WTC11 (cell line): Measurements from ENCODE around the gene ACIN1. TPM values are rescaled to one million over a fixed set of nuclear protein-coding genes. Genes with fewer than 3 reads are reported as not detected.

Experiments used
- ATAC-seq: fragments of 200-7000 bp; cut with Tn5 transposase; 2 replicates; pipeline ENCODE4 v1.10.0; 2021; ENCODE audit warnings: mild to moderate bottlenecking, moderate library complexity
- CTCF ChIA-PET: fragments of 300-600 bp; sonication (Branson Sonifier 250); formaldehyde crosslinking; loops from one replicate; lab custom pipeline; 2021; ENCODE audit warnings: antibody characterized with exemption; lab: Charles Lee
- POLR2A ChIA-PET: fragments of 350-600 bp; sonication (Branson Sonifier 250); formaldehyde crosslinking; loops from one replicate; lab custom pipeline; 2021; ENCODE audit warnings: antibody characterized with exemption; lab: Charles Lee
- DNase-seq: peaks from one replicate; pipeline ENCODE4 v3.0.0; 2021; ENCODE audit warnings: low spot score
- H3K27ac Mint-ChIP-seq: 2 replicates; pipeline ENCODE4 v1.8.0; 2021; ENCODE audit warnings: mixed read lengths
- H3K27me3 Mint-ChIP-seq: 2 replicates; pipeline ENCODE4 v1.8.0; 2021; ENCODE audit warnings: low read depth, mild to moderate bottlenecking, moderate library complexity, mixed read lengths
- H3K36me3 Mint-ChIP-seq: 2 replicates; pipeline ENCODE4 v1.8.0; 2021; ENCODE audit warnings: mixed read lengths
- H3K4me1 Mint-ChIP-seq: 2 replicates; pipeline ENCODE4 v1.8.0; 2022; ENCODE audit warnings: mixed read lengths
- H3K4me3 Mint-ChIP-seq: 2 replicates; pipeline ENCODE4 v1.8.0; 2021; ENCODE audit warnings: mild to moderate bottlenecking, moderate library complexity, mixed read lengths
- H3K9me3 Mint-ChIP-seq: 2 replicates; pipeline ENCODE4 v1.8.0; 2021; ENCODE audit warnings: mixed read lengths
- CREM ChIP-seq: sonication (generic); formaldehyde crosslinking; IDR thresholded peaks from 2 replicates; pipeline ENCODE4 v1.8.1; 2022; ENCODE audit warnings: mild to moderate bottlenecking, missing genetic modification reagents, moderate library complexity
- EMX1 ChIP-seq: fragments of 250-450 bp; sonication (Bioruptor Pico); IDR thresholded peaks from 2 replicates; pipeline ENCODE4 v1.8.0; 2021; ENCODE audit warnings: mild to moderate bottlenecking
- FOXJ3 ChIP-seq: sonication (generic); formaldehyde crosslinking; IDR thresholded peaks from 2 replicates; pipeline ENCODE4 v1.9.0; 2021; ENCODE audit warnings: missing genetic modification reagents, mild to moderate bottlenecking, borderline replicate concordance
- FOXK1 ChIP-seq: sonication (generic); formaldehyde crosslinking; IDR thresholded peaks from 2 replicates; pipeline ENCODE4 v1.8.0; 2022; ENCODE audit warnings: mild to moderate bottlenecking, moderate library complexity, missing genetic modification reagents
- GABPB1 ChIP-seq: sonication (generic); formaldehyde crosslinking; IDR thresholded peaks from 2 replicates; pipeline ENCODE4 v1.8.1; 2023; ENCODE audit warnings: mild to moderate bottlenecking, missing genetic modification reagents
- GRHL2 ChIP-seq: fragments of 250-450 bp; sonication (Bioruptor Pico); IDR thresholded peaks from 2 replicates; pipeline ENCODE4 v1.8.0; 2022; ENCODE audit warnings: mild to moderate bottlenecking, moderate library complexity; ENCODE audit not compliant: insufficient replicate concordance, severe bottlenecking
- HMGA2 ChIP-seq: fragments of 250-450 bp; sonication (Bioruptor Pico); IDR thresholded peaks from 2 replicates; pipeline ENCODE4 v1.4.0; 2021; ENCODE audit warnings: mild to moderate bottlenecking, moderate library complexity
- IRF2 ChIP-seq: sonication (generic); formaldehyde crosslinking; IDR thresholded peaks from 2 replicates; pipeline ENCODE4 v1.8.0; 2022; ENCODE audit warnings: low read depth, missing genetic modification reagents, borderline replicate concordance
- NFE2L1 ChIP-seq: sonication (generic); formaldehyde crosslinking; IDR thresholded peaks from 2 replicates; pipeline ENCODE4 v1.8.1; 2023; ENCODE audit warnings: missing genetic modification reagents
- NR2C2 ChIP-seq: sonication (generic); formaldehyde crosslinking; IDR thresholded peaks from 2 replicates; pipeline ENCODE4 v1.8.0; 2022; ENCODE audit warnings: mild to moderate bottlenecking, missing genetic modification reagents
- PRRX2 ChIP-seq: fragments of 250-450 bp; sonication (Bioruptor Pico); IDR thresholded peaks from 2 replicates; pipeline ENCODE4 v1.8.0; 2021; ENCODE audit warnings: mild to moderate bottlenecking
- RELA ChIP-seq: sonication (generic); formaldehyde crosslinking; IDR thresholded peaks from 2 replicates; pipeline ENCODE4 v1.8.1; 2022; ENCODE audit warnings: missing genetic modification reagents, mild to moderate bottlenecking, borderline replicate concordance
- SP1 ChIP-seq: sonication (generic); formaldehyde crosslinking; conservative IDR thresholded peaks from 2 replicates; pipeline ENCODE4 v1.8.1; 2022; ENCODE audit warnings: missing genetic modification reagents
- TP53 ChIP-seq: sonication (generic); formaldehyde crosslinking; IDR thresholded peaks from 2 replicates; pipeline ENCODE4 v1.8.1; 2023; ENCODE audit warnings: mild to moderate bottlenecking, missing genetic modification reagents
- ZNF121 ChIP-seq: sonication (generic); formaldehyde crosslinking; IDR thresholded peaks from 2 replicates; pipeline ENCODE4 v1.8.0; 2023; ENCODE audit warnings: missing genetic modification reagents
- ZNF138 ChIP-seq: sonication (generic); formaldehyde crosslinking; conservative IDR thresholded peaks from 2 replicates; pipeline ENCODE4 v1.8.1; 2022; ENCODE audit warnings: mild to moderate bottlenecking, moderate library complexity, missing genetic modification reagents
- total RNA-seq: library from RNA; stranded (reverse); gene quantifications from 3 replicates; pipeline ENCODE4 v1.2.3, GENCODE V29; 2021
- TF ChIP-seq, protein P1 (sequence below): fragments of 250-450 bp; sonication (Bioruptor Pico); IDR thresholded peaks from 2 replicates; pipeline ENCODE4 v1.9.0; 2021; ENCODE audit warnings: moderate library complexity, mild to moderate bottlenecking, inconsistent platforms, borderline replicate concordance
- TF ChIP-seq, protein P2 (sequence below): sonication (generic); formaldehyde crosslinking; IDR thresholded peaks from 2 replicates; pipeline ENCODE4 v1.8.0; 2022; ENCODE audit warnings: mild to moderate bottlenecking, missing genetic modification reagents
- TF ChIP-seq, protein P3 (sequence below): sonication (generic); formaldehyde crosslinking; IDR thresholded peaks from 2 replicates; pipeline ENCODE4 v1.8.0; 2023; ENCODE audit warnings: missing genetic modification reagents
- TF ChIP-seq, protein P4 (sequence below): sonication (generic); formaldehyde crosslinking; IDR thresholded peaks from 2 replicates; pipeline ENCODE4 v1.8.1; 2022; ENCODE audit warnings: mild to moderate bottlenecking, missing genetic modification reagents, moderate library complexity, borderline replicate concordance
- TF ChIP-seq, protein P5 (sequence below): fragments of 200-600 bp; IDR thresholded peaks from 2 replicates; pipeline ENCODE4 v1.8.0; 2022; ENCODE audit warnings: antibody characterized with exemption
- TF ChIP-seq, protein P6 (sequence below): sonication (generic); formaldehyde crosslinking; IDR thresholded peaks from 2 replicates; pipeline ENCODE4 v1.8.1; 2023; ENCODE audit warnings: mild to moderate bottlenecking, moderate library complexity, missing genetic modification reagents
- TF ChIP-seq, protein P7 (sequence below): sonication (generic); formaldehyde crosslinking; IDR thresholded peaks from 2 replicates; pipeline ENCODE4 v1.8.0; 2022; ENCODE audit warnings: mild to moderate bottlenecking, missing genetic modification reagents
- TF ChIP-seq, protein P8 (sequence below): sonication (generic); formaldehyde crosslinking; conservative IDR thresholded peaks from 2 replicates; pipeline ENCODE4 v1.8.1; 2022; ENCODE audit warnings: mild to moderate bottlenecking, missing genetic modification reagents
- TF ChIP-seq, protein P9 (sequence below): sonication (generic); formaldehyde crosslinking; IDR thresholded peaks from 2 replicates; pipeline ENCODE4 v1.8.1; 2022; ENCODE audit warnings: mild to moderate bottlenecking, moderate library complexity, missing genetic modification reagents
- TF ChIP-seq, protein P10 (sequence below): sonication (generic); formaldehyde crosslinking; IDR thresholded peaks from 2 replicates; pipeline ENCODE4 v1.8.1; 2023; ENCODE audit warnings: mild to moderate bottlenecking, missing genetic modification reagents, moderate library complexity

The ACIN1 gene
- total RNA-seq, 1 experiment from 2014 or later = 229 TPM

DNA sequence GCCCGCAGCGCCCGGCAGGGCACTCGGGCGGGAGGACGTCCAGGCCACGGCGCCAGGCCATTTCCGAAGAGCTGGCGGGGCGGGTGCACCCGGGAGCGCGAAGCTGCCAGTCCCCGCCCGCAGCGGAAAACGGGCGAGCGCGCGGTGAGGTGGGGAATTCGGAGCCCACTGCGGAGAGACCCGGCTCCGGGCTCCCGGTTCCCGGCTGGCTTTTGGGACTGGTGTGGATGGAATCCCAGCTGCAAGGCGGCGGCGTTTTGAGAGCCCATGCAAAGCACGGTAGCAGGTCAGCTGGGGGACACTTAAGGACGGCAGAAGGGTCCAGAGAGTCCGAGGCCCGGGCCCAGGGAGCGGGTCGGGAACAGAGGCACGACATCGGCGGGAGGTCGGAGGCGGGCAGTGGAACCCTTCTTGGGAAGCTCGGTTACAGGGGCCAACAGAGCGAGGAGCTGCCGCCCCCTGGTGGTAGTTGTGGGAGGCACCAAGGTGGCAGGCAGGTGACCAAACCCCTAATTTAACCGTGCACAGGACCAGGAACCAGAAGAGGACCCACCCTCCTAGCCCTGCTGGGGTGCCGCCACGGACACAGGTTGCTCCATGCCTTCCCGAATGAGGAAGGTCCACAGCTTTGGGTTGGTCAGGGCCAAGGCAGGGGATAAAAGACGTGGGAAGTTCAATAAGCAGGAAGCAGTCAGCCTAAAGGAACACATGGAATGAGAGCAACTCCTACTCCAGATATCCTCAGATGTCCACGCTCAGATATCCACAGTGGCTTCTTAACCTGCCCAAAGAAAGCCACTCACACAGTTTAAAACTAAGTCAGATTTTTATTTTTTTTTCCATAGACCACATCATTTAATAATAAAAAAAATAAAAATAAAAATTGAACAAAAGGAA, 36.9 kb downstream of the ACIN1 start:
- Mint-ChIP-seq H3K36me3 (peaks cover 29% of the 10 kb centered on the region), H3K4me3 (peak overlapping the region; percentile 83), H3K9me3 (no peaks in the 10 kb centered on the region), H3K27me3 (peaks cover 5% of the 10 kb centered on the region; the same call in 1 of the 2 replicates), H3K27ac (peak overlapping the region; percentile 91), H3K4me1 (peaks cover 12% of the 10 kb centered on the region)
- ChIA-PET CTCF (interaction anchor here (0.5 to 8.8 kb wide), 46 partner anchors 10 to 1614 kb away, joined by 3 to 224 read pairs (median 5); partner anchors contain the start of genes ACIN1, AJUBA, C14orf119 and HAUS4), POLR2A (interaction anchor here (0.6 to 2.6 kb wide), 15 partner anchors 10 to 129 kb away, joined by 3 to 13 read pairs (median 6); partner anchors contain the start of genes ACIN1, AJUBA, C14orf119 and PRMT5)
- DNase-seq = peak; percentile 96
- ATAC-seq = peak; percentile 66
- TF ChIP-seq FOXJ3 (CRISPR knock-in tag) (no peak), NR2C2 (CRISPR knock-in tag) (no peak), HMGA2 (CRISPR knock-in tag) (no peak), NFE2L1 (CRISPR knock-in tag) (no peak), GABPB1 (CRISPR knock-in tag) (peak; percentile 58; the same call in 1 of the 2 replicates), PRRX2 (CRISPR knock-in tag) (peak; percentile 43; the same call in 1 of the 2 replicates), GRHL2 (no peak), FOXK1 (CRISPR knock-in tag) (no peak), EMX1 (peak; percentile 52), RELA (CRISPR knock-in tag) (no peak), ZNF121 (CRISPR knock-in tag) (peak; percentile 90), IRF2 (CRISPR knock-in tag) (no peak), SP1 (CRISPR knock-in tag) (peak; percentile 52; the same call in 1 of the 2 replicates), CREM (CRISPR knock-in tag) (0 out of 2 replicates have a peak, but pooled peaks have one; percentile 25), ZNF138 (CRISPR knock-in tag) (no peak), TP53 (0 out of 2 replicates have a peak, but pooled peaks have one; percentile 28)
- TF ChIP-seq, protein P1, sequence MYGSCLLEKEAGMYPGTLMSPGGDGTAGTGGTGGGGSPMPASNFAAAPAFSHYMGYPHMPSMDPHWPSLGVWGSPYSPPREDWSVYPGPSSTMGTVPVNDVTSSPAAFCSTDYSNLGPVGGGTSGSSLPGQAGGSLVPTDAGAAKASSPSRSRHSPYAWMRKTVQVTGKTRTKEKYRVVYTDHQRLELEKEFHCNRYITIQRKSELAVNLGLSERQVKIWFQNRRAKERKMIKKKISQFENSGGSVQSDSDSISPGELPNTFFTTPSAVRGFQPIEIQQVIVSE (CRISPR knock-in tag) = no peak
- TF ChIP-seq, protein P2, sequence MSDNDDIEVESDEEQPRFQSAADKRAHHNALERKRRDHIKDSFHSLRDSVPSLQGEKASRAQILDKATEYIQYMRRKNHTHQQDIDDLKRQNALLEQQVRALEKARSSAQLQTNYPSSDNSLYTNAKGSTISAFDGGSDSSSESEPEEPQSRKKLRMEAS (CRISPR knock-in tag) = 0 out of 2 replicates have a peak, but pooled peaks have one; percentile 29
- TF ChIP-seq, protein P3, sequence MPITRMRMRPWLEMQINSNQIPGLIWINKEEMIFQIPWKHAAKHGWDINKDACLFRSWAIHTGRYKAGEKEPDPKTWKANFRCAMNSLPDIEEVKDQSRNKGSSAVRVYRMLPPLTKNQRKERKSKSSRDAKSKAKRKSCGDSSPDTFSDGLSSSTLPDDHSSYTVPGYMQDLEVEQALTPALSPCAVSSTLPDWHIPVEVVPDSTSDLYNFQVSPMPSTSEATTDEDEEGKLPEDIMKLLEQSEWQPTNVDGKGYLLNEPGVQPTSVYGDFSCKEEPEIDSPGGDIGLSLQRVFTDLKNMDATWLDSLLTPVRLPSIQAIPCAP (CRISPR knock-in tag) = no peak
- TF ChIP-seq, protein P4, sequence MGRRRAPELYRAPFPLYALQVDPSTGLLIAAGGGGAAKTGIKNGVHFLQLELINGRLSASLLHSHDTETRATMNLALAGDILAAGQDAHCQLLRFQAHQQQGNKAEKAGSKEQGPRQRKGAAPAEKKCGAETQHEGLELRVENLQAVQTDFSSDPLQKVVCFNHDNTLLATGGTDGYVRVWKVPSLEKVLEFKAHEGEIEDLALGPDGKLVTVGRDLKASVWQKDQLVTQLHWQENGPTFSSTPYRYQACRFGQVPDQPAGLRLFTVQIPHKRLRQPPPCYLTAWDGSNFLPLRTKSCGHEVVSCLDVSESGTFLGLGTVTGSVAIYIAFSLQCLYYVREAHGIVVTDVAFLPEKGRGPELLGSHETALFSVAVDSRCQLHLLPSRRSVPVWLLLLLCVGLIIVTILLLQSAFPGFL (CRISPR knock-in tag) = peak; percentile 67; the same call in 1 of the 2 replicates
- TF ChIP-seq, protein P5, sequence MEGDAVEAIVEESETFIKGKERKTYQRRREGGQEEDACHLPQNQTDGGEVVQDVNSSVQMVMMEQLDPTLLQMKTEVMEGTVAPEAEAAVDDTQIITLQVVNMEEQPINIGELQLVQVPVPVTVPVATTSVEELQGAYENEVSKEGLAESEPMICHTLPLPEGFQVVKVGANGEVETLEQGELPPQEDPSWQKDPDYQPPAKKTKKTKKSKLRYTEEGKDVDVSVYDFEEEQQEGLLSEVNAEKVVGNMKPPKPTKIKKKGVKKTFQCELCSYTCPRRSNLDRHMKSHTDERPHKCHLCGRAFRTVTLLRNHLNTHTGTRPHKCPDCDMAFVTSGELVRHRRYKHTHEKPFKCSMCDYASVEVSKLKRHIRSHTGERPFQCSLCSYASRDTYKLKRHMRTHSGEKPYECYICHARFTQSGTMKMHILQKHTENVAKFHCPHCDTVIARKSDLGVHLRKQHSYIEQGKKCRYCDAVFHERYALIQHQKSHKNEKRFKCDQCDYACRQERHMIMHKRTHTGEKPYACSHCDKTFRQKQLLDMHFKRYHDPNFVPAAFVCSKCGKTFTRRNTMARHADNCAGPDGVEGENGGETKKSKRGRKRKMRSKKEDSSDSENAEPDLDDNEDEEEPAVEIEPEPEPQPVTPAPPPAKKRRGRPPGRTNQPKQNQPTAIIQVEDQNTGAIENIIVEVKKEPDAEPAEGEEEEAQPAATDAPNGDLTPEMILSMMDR = peak; percentile 97
- TF ChIP-seq, protein P6, sequence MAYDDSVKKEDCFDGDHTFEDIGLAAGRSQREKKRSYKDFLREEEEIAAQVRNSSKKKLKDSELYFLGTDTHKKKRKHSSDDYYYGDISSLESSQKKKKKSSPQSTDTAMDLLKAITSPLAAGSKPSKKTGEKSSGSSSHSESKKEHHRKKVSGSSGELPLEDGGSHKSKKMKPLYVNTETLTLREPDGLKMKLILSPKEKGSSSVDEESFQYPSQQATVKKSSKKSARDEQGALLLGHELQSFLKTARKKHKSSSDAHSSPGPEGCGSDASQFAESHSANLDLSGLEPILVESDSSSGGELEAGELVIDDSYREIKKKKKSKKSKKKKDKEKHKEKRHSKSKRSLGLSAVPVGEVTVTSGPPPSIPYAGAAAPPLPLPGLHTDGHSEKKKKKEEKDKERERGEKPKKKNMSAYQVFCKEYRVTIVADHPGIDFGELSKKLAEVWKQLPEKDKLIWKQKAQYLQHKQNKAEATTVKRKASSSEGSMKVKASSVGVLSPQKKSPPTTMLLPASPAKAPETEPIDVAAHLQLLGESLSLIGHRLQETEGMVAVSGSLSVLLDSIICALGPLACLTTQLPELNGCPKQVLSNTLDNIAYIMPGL (CRISPR knock-in tag) = 0 out of 2 replicates have a peak, but pooled peaks have one; percentile 55
- TF ChIP-seq, protein P7, sequence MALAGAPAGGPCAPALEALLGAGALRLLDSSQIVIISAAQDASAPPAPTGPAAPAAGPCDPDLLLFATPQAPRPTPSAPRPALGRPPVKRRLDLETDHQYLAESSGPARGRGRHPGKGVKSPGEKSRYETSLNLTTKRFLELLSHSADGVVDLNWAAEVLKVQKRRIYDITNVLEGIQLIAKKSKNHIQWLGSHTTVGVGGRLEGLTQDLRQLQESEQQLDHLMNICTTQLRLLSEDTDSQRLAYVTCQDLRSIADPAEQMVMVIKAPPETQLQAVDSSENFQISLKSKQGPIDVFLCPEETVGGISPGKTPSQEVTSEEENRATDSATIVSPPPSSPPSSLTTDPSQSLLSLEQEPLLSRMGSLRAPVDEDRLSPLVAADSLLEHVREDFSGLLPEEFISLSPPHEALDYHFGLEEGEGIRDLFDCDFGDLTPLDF = 0 out of 2 replicates have a peak, but pooled peaks have one; percentile 34
- TF ChIP-seq, protein P8, sequence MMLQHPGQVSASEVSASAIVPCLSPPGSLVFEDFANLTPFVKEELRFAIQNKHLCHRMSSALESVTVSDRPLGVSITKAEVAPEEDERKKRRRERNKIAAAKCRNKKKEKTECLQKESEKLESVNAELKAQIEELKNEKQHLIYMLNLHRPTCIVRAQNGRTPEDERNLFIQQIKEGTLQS (CRISPR knock-in tag) = no peak
- TF ChIP-seq, protein P9, sequence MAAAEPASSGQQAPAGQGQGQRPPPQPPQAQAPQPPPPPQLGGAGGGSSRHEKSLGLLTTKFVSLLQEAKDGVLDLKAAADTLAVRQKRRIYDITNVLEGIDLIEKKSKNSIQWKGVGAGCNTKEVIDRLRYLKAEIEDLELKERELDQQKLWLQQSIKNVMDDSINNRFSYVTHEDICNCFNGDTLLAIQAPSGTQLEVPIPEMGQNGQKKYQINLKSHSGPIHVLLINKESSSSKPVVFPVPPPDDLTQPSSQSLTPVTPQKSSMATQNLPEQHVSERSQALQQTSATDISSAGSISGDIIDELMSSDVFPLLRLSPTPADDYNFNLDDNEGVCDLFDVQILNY (CRISPR knock-in tag) = no peak
- TF ChIP-seq, protein P10, sequence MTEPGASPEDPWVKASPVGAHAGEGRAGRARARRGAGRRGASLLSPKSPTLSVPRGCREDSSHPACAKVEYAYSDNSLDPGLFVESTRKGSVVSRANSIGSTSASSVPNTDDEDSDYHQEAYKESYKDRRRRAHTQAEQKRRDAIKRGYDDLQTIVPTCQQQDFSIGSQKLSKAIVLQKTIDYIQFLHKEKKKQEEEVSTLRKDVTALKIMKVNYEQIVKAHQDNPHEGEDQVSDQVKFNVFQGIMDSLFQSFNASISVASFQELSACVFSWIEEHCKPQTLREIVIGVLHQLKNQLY (CRISPR knock-in tag) = no peak
